K562 (cell line): ENCODE measurements around the gene ACSL6. TPM values are rescaled to one million over a fixed set of nuclear protein-coding genes. Genes with fewer than 3 reads are reported as not detected.

Source experiments
- ATAC-seq: fragments of 200-7000 bp; cut with Tn5 transposase; 3 replicates; pipeline ENCODE4 v1.9.1; 2020; ENCODE audit warnings: moderate library complexity
- BruUV-seq: library from RNA; stranded (reverse); fragments of 400-500 nt; replicated peaks from 2 replicates; lab custom pipeline; 2021; lab: Mats Ljungman, UMichigan
- CTCF ChIA-PET: fragments of 300-600 bp; formaldehyde crosslinking; extraction: SDS; loops from one replicate; lab custom pipeline; 2021; ENCODE audit warnings: low intra/inter-chr PET ratio; lab: Yijun Ruan, JAX
- POLR2A ChIA-PET: fragments of 300-600, 350-650 bp; sonication (Branson Sonifier 250); formaldehyde crosslinking; extraction: SDS; loops from one replicate; lab custom pipeline; 2021; ENCODE audit warnings: antibody characterized with exemption, inconsistent platforms; lab: Yijun Ruan, JAX
- DNase-seq, 4 experiments: peaks; one replicate each; pipeline versions ENCODE4 v3.0.0 to v3.0.0-alpha.2; 2011 to 2018; ENCODE audit warnings: low spot score in 3 of 4, mixed read lengths in 3 of 4; ENCODE audit errors: extremely low read depth in 1 of 4
- FAIRE-seq: peaks from 2 replicates; lab custom pipeline; 2011; peaks lifted over from hg19 to GRCh38; lab: Jason Lieb, UNC
- H2AFZ ChIP-seq: 2 replicates; pipeline ENCODE4 v1.6.0; 2011; ENCODE audit warnings: low read depth, low read length, control low read depth, inconsistent platforms
- H3K27ac ChIP-seq: fragments of 200-600 bp; 3 replicates; pipeline ENCODE4 v1.8.0; 2011; ENCODE audit warnings: low read depth, mild to moderate bottlenecking, control low read depth, inconsistent platforms, low read length, moderate library complexity, mixed read lengths; ENCODE audit errors: extremely low read depth
- H3K27me3 ChIP-seq, 2 experiments: fragments of 300-600 bp in 1 of 2; 2 replicates in 1 of 2; 3 replicates in 1 of 2; pipeline versions ENCODE4 v1.6.0 to v1.8.0; 2011; ENCODE audit warnings: inconsistent platforms in 2 of 2, low read length in 2 of 2, mild to moderate bottlenecking in 1 of 2, mixed read lengths in 1 of 2, moderate library complexity in 1 of 2; ENCODE audit not compliant: control insufficient read depth in 2 of 2, insufficient read depth in 2 of 2
- H3K36me3 ChIP-seq: fragments of 300-600 bp; 3 replicates; pipeline ENCODE4 v1.8.0; 2011; ENCODE audit warnings: mild to moderate bottlenecking, low read length, inconsistent platforms; ENCODE audit not compliant: control insufficient read depth, insufficient read depth
- H3K4me1 ChIP-seq, 2 experiments: fragments of 200-600 bp in 1 of 2; replicated peaks in 1 of 2; 2 replicates in 1 of 2; 3 replicates in 1 of 2; pipeline versions ENCODE4 v1.5.1 to v1.8.0; 2011; ENCODE audit warnings: inconsistent platforms in 2 of 2, low read length in 2 of 2, mild to moderate bottlenecking in 1 of 2, mixed read lengths in 1 of 2, moderate library complexity in 1 of 2; ENCODE audit not compliant: control insufficient read depth in 2 of 2, insufficient read depth in 2 of 2
- H3K4me2 ChIP-seq: 2 replicates; pipeline ENCODE4 v1.6.1; 2011; ENCODE audit warnings: low read length, control low read depth, inconsistent platforms, mixed read lengths; ENCODE audit not compliant: insufficient read depth
- H3K4me3 ChIP-seq: fragments of 200-600 bp; sonication (generic), shearing (Covaris generic); 2 replicates; pipeline ENCODE4 v1.5.1; 2016; ENCODE audit warnings: control low read depth, inconsistent platforms
- H3K79me2 ChIP-seq: fragments of 200-600 bp; 3 replicates; pipeline ENCODE4 v1.8.0; 2011; ENCODE audit warnings: low read length, inconsistent platforms; ENCODE audit not compliant: control insufficient read depth, insufficient read depth
- H3K9ac ChIP-seq, 2 experiments: 2 replicates each; pipeline versions ENCODE4 v1.6.0 to v1.6.1; 2011; ENCODE audit warnings: low read depth in 2 of 2, low read length in 2 of 2, control low read depth in 1 of 2, inconsistent platforms in 1 of 2, mild to moderate bottlenecking in 1 of 2, mixed read lengths in 1 of 2; ENCODE audit not compliant: insufficient read depth in 1 of 2
- H3K9me1 ChIP-seq: one replicate; pipeline ENCODE4 v1.6.0; 2011; ENCODE audit warnings: inconsistent platforms, mild to moderate bottlenecking, low read length, moderate library complexity; ENCODE audit not compliant: control insufficient read depth, insufficient read depth
- H3K9me3 ChIP-seq: replicated peaks from 2 replicates; pipeline ENCODE4 v1.5.1; 2011; ENCODE audit warnings: low read depth, low read length, inconsistent platforms; ENCODE audit not compliant: control insufficient read depth, insufficient read depth
- H4K20me1 ChIP-seq: replicated peaks from 2 replicates; pipeline ENCODE4 v1.6.1; 2011; ENCODE audit warnings: low read length, inconsistent platforms, mixed read lengths; ENCODE audit not compliant: control insufficient read depth, insufficient read depth
- CBX3 ChIP-seq, 2 experiments: IDR thresholded peaks; 1 replicate in 1 of 2; 2 replicates in 1 of 2; pipeline ENCODE4 v1.6.1; 2012; ENCODE audit warnings: inconsistent platforms in 2 of 2, low read length in 2 of 2, borderline replicate concordance in 1 of 2, control low read depth in 1 of 2
- CUX1 ChIP-seq: fragments of 200-800 bp; sonication (Bioruptor generic); IDR thresholded peaks from 2 replicates; pipeline ENCODE4 v1.6.1; 2016; ENCODE audit warnings: missing genetic modification characterization, missing compliant biosample characterization
- FOXM1 ChIP-seq, 2 experiments: fragments of 450-650 bp in 1 of 2; sonication (generic) in 1 of 2; formaldehyde crosslinking in 1 of 2; IDR thresholded peaks; 2 replicates each; pipeline versions ENCODE4 v1.6.1 to v1.9.0; 2017 to 2022; ENCODE audit warnings: low read depth in 2 of 2, mild to moderate bottlenecking in 2 of 2, missing genetic modification reagents in 1 of 2, moderate library complexity in 1 of 2
- GTF2A2 ChIP-seq: IDR thresholded peaks from 2 replicates; pipeline ENCODE4 v1.6.1; 2016; ENCODE audit warnings: mild to moderate bottlenecking, missing genetic modification characterization, missing compliant biosample characterization
- WGBS: fragments of 100-300 bp; shearing (Covaris generic); methylation state at CpG from one replicate; pipeline ENCODE4 v1.1.6; 2016; ENCODE audit warnings: low coverage, mixed read lengths; ENCODE audit not compliant: insufficient coverage; ENCODE audit errors: missing lambda C conversion rate; 5-methylcytosine and 5-hydroxymethylcytosine counted together
- in situ Hi-C: fragments of 300-500 bp; cut with MboI; formaldehyde crosslinking; loops from 4 replicates; pipeline ENCODE4 v1.15.0; 2018; ENCODE audit warnings: inconsistent platforms, mixed read lengths
- intact Hi-C: fragments of 100-400 bp; cut with micrococcal nuclease; formaldehyde crosslinking; loops from 2 replicates; pipeline ENCODE4 v1.14.2; 2022
- polyA plus RNA-seq, 8 experiments: library from polyadenylated mRNA; depleted of rRNA in 4 of 8; stranded (reverse) in 5 of 8; unstranded in 3 of 8; fragments of >200 nt; fragmentation: Nextera tagmentation in 2 of 8; fragmentation: Illumina TruSeq in 1 of 8; extraction: Ambion mirVana in 2 of 8; extraction: Trizol in 1 of 8; gene quantifications; 2 replicates each; pipeline versions ENCODE4 v1.2.1 to v1.2.3, GENCODE V29; 2011 to 2014; ENCODE audit warnings: inconsistent platforms in 1 of 8, missing spikeins in 1 of 8
- total RNA-seq, 7 experiments: library from RNA; depleted of rRNA in 6 of 7; stranded (reverse); fragments of >200 nt in 6 of 7; fragmentation: Illumina TruSeq in 2 of 7; extraction: Trizol in 2 of 7; gene quantifications; 2 replicates each; pipeline versions ENCODE4 v1.2.1 to v1.2.3, GENCODE V29; 2011 to 2021; ENCODE audit warnings: low replicate concordance in 1 of 7

ACSL6 gene
- total and polyA plus RNA-seq, 9 of the 15 experiments (the other 6 are each of a cell fraction or from before 2014, with no cell fraction given): 0.50 to 1.5 (median 0.69) TPM

GRCh38 chr5:132054031-132054696 lies 42.7 kb upstream of the ACSL6 start:
- POLR2A ChIA-PET: interaction anchor here (0.5 to 1.3 kb wide), 2 partner anchors 20 to 356 kb away, joined by 3 to 4 read pairs; partner anchors contain the start of gene CSF2
- no peak for ATAC-seq
- intact Hi-C loops: no loop called here
- BruUV-seq: no TSS peak
- WGBS: 11% methylated on average over 10 of the region's 10 CpGs
- H3K9ac ChIP-seq: no peak overlapping the region
- H2AFZ ChIP-seq: no peak overlapping the region
- no peak overlapping the region for H3K4me2 ChIP-seq
- no peaks in the 10 kb centered on the region for H3K36me3 ChIP-seq
- no peaks in the 10 kb centered on the region for H3K9me1 ChIP-seq
- no peak overlapping the region for H3K27ac ChIP-seq
- H3K9me3 ChIP-seq: no peaks in the 10 kb centered on the region
- H3K27me3 ChIP-seq: peaks cover 11 to 46% of the 10 kb centered on the region in 2 experiments; a peak in 4 of 5 replicates
- H3K4me3 ChIP-seq: no peak overlapping the region
- peaks cover 0 to 15% of the 10 kb centered on the region in 2 experiments; a peak in 2 of 5 replicates for H3K4me1 ChIP-seq
- in situ Hi-C loops: loop anchor here (25.0 kb wide), 1 partner anchor 333 kb away; no protein-coding TSS in a partner anchor
- no peaks in the 10 kb centered on the region for H4K20me1 ChIP-seq
- DNase-seq: no peak
- CTCF ChIA-PET: no interaction called here
- no peak for FAIRE-seq
- H3K79me2 ChIP-seq: no peaks in the 10 kb centered on the region
- TF ChIP-seq FOXM1 (IDR thresholded peaks at IDR 0.05; ENCODE audit: low read depth): no peak
- TF ChIP-seq FOXM1 (CRISPR knock-in tag; IDR thresholded peaks at IDR 0.05; ENCODE audit: low read depth): no peak
- TF ChIP-seq CBX3 (IDR thresholded peaks at IDR 0.05; ENCODE audit: borderline replicate concordance in 1 of 2, low read length in 2 of 2): no peak
- no peak for TF ChIP-seq GTF2A2 (tag)
- TF ChIP-seq CUX1: no peak
